Endothelial cell of umbilical vein (primary cell): Measurements from ENCODE around the gene CTBP2. TPM values are rescaled to one million over a fixed set of nuclear protein-coding genes. Genes with fewer than 3 reads are reported as not detected.

Experiments used
- BruUV-seq: library from RNA; stranded (reverse); fragments of 400-500 nt; replicated peaks from 2 replicates; lab custom pipeline; 2021; lab: Mats Ljungman, UMichigan
- CTCF ChIA-PET: fragments of 300-600, 350-600 bp; sonication (Branson Sonifier 250); formaldehyde crosslinking; loops from one replicate; lab custom pipeline; 2021; ENCODE audit warnings: antibody characterized with exemption, inconsistent platforms; lab: Charles Lee
- POLR2A ChIA-PET: fragments of 300-600, 350-600 bp; sonication (Branson Sonifier 250); formaldehyde crosslinking; loops from one replicate; lab custom pipeline; 2021; ENCODE audit warnings: antibody characterized with exemption, inconsistent platforms; lab: Charles Lee
- DNase-seq: peaks from one replicate; pipeline ENCODE4 v3.0.0-alpha.2; 2011; ENCODE audit warnings: low read depth, low spot score
- FAIRE-seq: peaks from 2 replicates; lab custom pipeline; 2011; peaks lifted over from hg19 to GRCh38; lab: Jason Lieb, UNC
- H2AFZ ChIP-seq: 2 replicates; pipeline ENCODE4 v1.6.0; 2012; ENCODE audit warnings: low read depth, low read length, control low read depth, inconsistent platforms
- H3K27ac ChIP-seq: 2 replicates; pipeline ENCODE4 v1.5.1; 2011; ENCODE audit warnings: low read depth, mild to moderate bottlenecking, control low read depth, low read length, moderate library complexity; ENCODE audit not compliant: insufficient read depth
- H3K27me3 ChIP-seq, 2 experiments: 2 replicates each; pipeline versions ENCODE4 v1.6.0 to v1.6.1; 2011; ENCODE audit warnings: low read length in 2 of 2, mixed read lengths in 1 of 2; ENCODE audit not compliant: control insufficient read depth in 2 of 2, insufficient read depth in 2 of 2
- H3K36me3 ChIP-seq, 2 experiments: 2 replicates in 1 of 2; 3 replicates in 1 of 2; pipeline ENCODE4 v1.5.1; 2011; ENCODE audit warnings: low read length in 2 of 2, mild to moderate bottlenecking in 1 of 2, moderate library complexity in 1 of 2; ENCODE audit not compliant: control insufficient read depth in 2 of 2, insufficient read depth in 2 of 2; ENCODE audit errors: extremely low read depth in 1 of 2
- H3K4me1 ChIP-seq: 3 replicates; pipeline ENCODE4 v1.5.1; 2011; ENCODE audit warnings: mild to moderate bottlenecking, low read length; ENCODE audit not compliant: control insufficient read depth, insufficient read depth; ENCODE audit errors: extremely low read depth
- H3K4me2 ChIP-seq: 2 replicates; pipeline ENCODE4 v1.6.1; 2011; ENCODE audit warnings: low read length, control low read depth, mixed read lengths; ENCODE audit not compliant: insufficient read depth
- H3K4me3 ChIP-seq, 3 experiments: fragments of 200-600 bp in 1 of 3; sonication (generic), shearing (Covaris generic) in 1 of 3; replicated peaks in 1 of 3; 2 replicates each; pipeline ENCODE4 v1.5.1; 2011 to 2016; ENCODE audit warnings: control low read depth in 3 of 3, low read length in 3 of 3, mild to moderate bottlenecking in 2 of 3, inconsistent platforms in 1 of 3, low read depth in 1 of 3, moderate library complexity in 1 of 3; ENCODE audit not compliant: insufficient read depth in 1 of 3
- H3K79me2 ChIP-seq: 2 replicates; pipeline ENCODE4 v1.6.0; 2012; ENCODE audit warnings: low read length, inconsistent platforms; ENCODE audit not compliant: control insufficient read depth, insufficient read depth
- H3K9ac ChIP-seq: replicated peaks from 2 replicates; pipeline ENCODE3; 2011; ENCODE audit warnings: low read length, control low read depth; ENCODE audit not compliant: insufficient read depth; ENCODE audit errors: extremely low read depth
- H3K9me1 ChIP-seq: replicated peaks from 3 replicates; pipeline ENCODE4 v1.6.0; 2011; ENCODE audit warnings: mild to moderate bottlenecking, low read length; ENCODE audit not compliant: control insufficient read depth, insufficient read depth; ENCODE audit errors: extremely low read depth
- H3K9me3 ChIP-seq: replicated peaks from 2 replicates; pipeline ENCODE4 v1.5.1; 2012; ENCODE audit warnings: low read length, inconsistent platforms; ENCODE audit not compliant: control insufficient read depth, insufficient read depth
- H4K20me1 ChIP-seq: replicated peaks from 2 replicates; pipeline ENCODE3; 2011; ENCODE audit warnings: mild to moderate bottlenecking, low read length; ENCODE audit not compliant: control insufficient read depth, insufficient read depth; ENCODE audit errors: extremely low read depth
- EZH2 ChIP-seq: IDR thresholded peaks from 2 replicates; pipeline ENCODE4 v1.6.1; 2012; ENCODE audit warnings: borderline replicate concordance, low read depth, mild to moderate bottlenecking, moderate library complexity, low read length, inconsistent platforms; ENCODE audit not compliant: severe bottlenecking
- FOS ChIP-seq: IDR thresholded peaks from 2 replicates; pipeline ENCODE4 v1.6.1; 2011; ENCODE audit warnings: mild to moderate bottlenecking, low read length, moderate library complexity, borderline replicate concordance; ENCODE audit not compliant: insufficient read depth
- GATA2 ChIP-seq: IDR thresholded peaks from 2 replicates; pipeline ENCODE4 v1.7.0; 2011; ENCODE audit warnings: low read depth, mild to moderate bottlenecking, moderate library complexity, mixed read lengths, low read length; ENCODE audit not compliant: insufficient read length, insufficient read depth
- JUN ChIP-seq: IDR thresholded peaks from 2 replicates; pipeline ENCODE4 v1.6.1; 2011; ENCODE audit warnings: borderline replicate concordance, low read depth; ENCODE audit not compliant: insufficient read length, insufficient read depth
- MYC ChIP-seq: IDR thresholded peaks from one replicate; pipeline ENCODE4 v1.6.1; 2011; ENCODE audit warnings: mild to moderate bottlenecking, low read depth, low read length
- POLR2A ChIP-seq: IDR thresholded peaks from 2 replicates; pipeline ENCODE4 v1.6.1; 2012; ENCODE audit warnings: low read depth, mild to moderate bottlenecking, control low read depth, low read length
- POLR2AphosphoS5 ChIP-seq: IDR thresholded peaks from 2 replicates; pipeline ENCODE4 v1.6.1; 2012; ENCODE audit warnings: low read depth, mild to moderate bottlenecking, control low read depth, low read length, moderate library complexity; ENCODE audit not compliant: insufficient read depth
- dilution Hi-C: fragments of 300-500 bp; cut with MboI; formaldehyde crosslinking; loops from one replicate; pipeline ENCODE4 v1.15.0; 2019; ENCODE audit warnings: low sequenced_read_pairs; ENCODE audit not compliant: extremely low pct_ligation_motif_present
- intact Hi-C: fragments of 100-400 bp; cut with micrococcal nuclease; formaldehyde crosslinking; loops from one replicate; pipeline ENCODE4 v1.10.0; 2022
- polyA plus RNA-seq, 4 experiments: library from polyadenylated mRNA; depleted of rRNA in 3 of 4; stranded (reverse) in 3 of 4; unstranded in 1 of 4; fragments of >200 nt; gene quantifications; 2 replicates each; pipeline versions ENCODE4 v1.2.1 to v1.2.3, GENCODE V29; 2011 to 2012; ENCODE audit warnings: missing spikeins in 1 of 4
- total RNA-seq: library from RNA; stranded (reverse); gene quantifications from 2 replicates; pipeline ENCODE4 v1.2.3, GENCODE V29; 2021
- TF ChIP-seq, protein P1 (sequence below): IDR thresholded peaks from 2 replicates; pipeline ENCODE4 v1.6.1; 2011; ENCODE audit not compliant: insufficient read depth, insufficient read length
- TF ChIP-seq, protein P2 (sequence below), 2 donors: IDR thresholded peaks; 1 replicate in 1 of 2; 2 replicates in 1 of 2; pipeline ENCODE4 v1.5.1; 2011; ENCODE audit warnings: low read length in 2 of 2, mild to moderate bottlenecking in 2 of 2, moderate library complexity in 2 of 2, control low read depth in 1 of 2, inconsistent platforms in 1 of 2, low read depth in 1 of 2; ENCODE audit not compliant: insufficient read depth in 1 of 2; ENCODE audit errors: extremely low read depth in 1 of 2

Gene CTBP2
- total and polyA plus RNA-seq, 2 donors (not counting 3 experiments of a cell fraction or from before 2014, with no cell fraction given) = 118 to 128 TPM

DNA sequence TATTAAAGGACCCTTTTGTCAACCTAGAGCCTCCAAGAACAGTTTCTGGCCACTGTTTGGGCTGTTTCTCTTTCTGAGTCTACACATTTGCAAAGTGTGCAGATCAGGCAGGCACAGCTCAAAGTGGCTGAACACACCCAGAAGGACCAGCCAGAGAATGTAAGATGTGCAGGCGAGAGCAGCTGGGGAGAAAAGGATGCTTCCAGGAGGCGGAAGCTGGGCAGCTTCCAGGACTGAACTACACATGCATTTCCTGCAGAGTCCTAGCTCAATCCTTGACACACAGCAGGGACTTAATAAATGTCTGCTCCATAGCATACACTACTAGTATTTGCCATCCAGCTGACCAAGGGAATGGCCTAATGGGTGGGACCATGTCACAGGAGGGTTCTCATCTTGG, 70.9 kb downstream of the CTBP2 start:
- Histone ChIP-seq H3K9me3 (no peaks in the 10 kb centered on the region), H3K79me2 (peaks cover 77% of the 10 kb centered on the region), H3K27ac (no peak overlapping the region), H3K27me3 (no peaks in the 10 kb centered on the region), H3K36me3 (peaks cover 2 to 19% of the 10 kb centered on the region in 2 experiments), H3K9me1 (no peaks in the 10 kb centered on the region), H3K4me3 (no peak overlapping the region), H4K20me1 (no peaks in the 10 kb centered on the region), H3K9ac (no peak overlapping the region), H3K4me1 (peaks cover 21% of the 10 kb centered on the region), H2AFZ (no peak overlapping the region), H3K4me2 (no peak overlapping the region)
- DNase-seq = no peak
- intact Hi-C loops = no loop called here
- ChIA-PET POLR2A (no interaction called here), CTCF (interaction anchor here (1.3 to 3.6 kb wide), 3 partner anchors 28 to 42 kb away, joined by 3 to 17 read pairs (median 5); no protein-coding TSS in a partner anchor)
- dilution Hi-C loops = no loop called here
- no peak for TF ChIP-seq POLR2AphosphoS5
- FAIRE-seq = no peak
- no TSS peak for BruUV-seq

DNA sequence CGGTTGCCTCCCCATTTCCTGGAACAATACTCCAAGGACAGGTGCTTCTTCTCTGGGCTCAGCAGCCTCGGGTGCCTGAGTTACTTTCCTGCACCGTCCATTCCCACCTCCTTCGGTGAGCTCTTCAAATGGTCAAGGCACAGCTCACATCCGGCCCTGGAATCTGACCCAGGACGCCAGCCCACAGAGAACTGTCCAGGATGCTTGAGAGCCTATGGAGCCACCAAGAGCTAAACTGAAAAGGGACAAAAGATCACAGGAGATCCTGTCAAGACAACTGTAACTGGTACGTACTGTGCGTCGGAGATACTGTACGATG, 72.5 kb downstream of the CTBP2 start:
- POLR2A ChIA-PET = no interaction called here

More for the DNA sequence above, 72.5 kb downstream of the CTBP2 start:
- no peak overlapping the region for H3K9ac ChIP-seq
- no peaks in the 10 kb centered on the region for H3K9me3 ChIP-seq
- CTCF ChIA-PET = no interaction called here
- no TSS peak for BruUV-seq
- no peaks in the 10 kb centered on the region for H3K27me3 ChIP-seq
- TF ChIP-seq, protein P1, sequence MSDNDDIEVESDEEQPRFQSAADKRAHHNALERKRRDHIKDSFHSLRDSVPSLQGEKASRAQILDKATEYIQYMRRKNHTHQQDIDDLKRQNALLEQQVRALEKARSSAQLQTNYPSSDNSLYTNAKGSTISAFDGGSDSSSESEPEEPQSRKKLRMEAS = no peak
- TF ChIP-seq JUN = no peak
- TF ChIP-seq POLR2AphosphoS5 = no peak
- TF ChIP-seq, protein P2, sequence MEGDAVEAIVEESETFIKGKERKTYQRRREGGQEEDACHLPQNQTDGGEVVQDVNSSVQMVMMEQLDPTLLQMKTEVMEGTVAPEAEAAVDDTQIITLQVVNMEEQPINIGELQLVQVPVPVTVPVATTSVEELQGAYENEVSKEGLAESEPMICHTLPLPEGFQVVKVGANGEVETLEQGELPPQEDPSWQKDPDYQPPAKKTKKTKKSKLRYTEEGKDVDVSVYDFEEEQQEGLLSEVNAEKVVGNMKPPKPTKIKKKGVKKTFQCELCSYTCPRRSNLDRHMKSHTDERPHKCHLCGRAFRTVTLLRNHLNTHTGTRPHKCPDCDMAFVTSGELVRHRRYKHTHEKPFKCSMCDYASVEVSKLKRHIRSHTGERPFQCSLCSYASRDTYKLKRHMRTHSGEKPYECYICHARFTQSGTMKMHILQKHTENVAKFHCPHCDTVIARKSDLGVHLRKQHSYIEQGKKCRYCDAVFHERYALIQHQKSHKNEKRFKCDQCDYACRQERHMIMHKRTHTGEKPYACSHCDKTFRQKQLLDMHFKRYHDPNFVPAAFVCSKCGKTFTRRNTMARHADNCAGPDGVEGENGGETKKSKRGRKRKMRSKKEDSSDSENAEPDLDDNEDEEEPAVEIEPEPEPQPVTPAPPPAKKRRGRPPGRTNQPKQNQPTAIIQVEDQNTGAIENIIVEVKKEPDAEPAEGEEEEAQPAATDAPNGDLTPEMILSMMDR (IDR thresholded peaks at IDR 0.05; ENCODE audit: extremely low read depth in 1 of 2, insufficient read depth in 1 of 2, low read depth in 1 of 2, low read length in 2 of 2) = no peak
- TF ChIP-seq FOS = no peak
- no peak for TF ChIP-seq POLR2A
- no peak for TF ChIP-seq GATA2
- TF ChIP-seq MYC = no peak
- no peak for TF ChIP-seq EZH2
- no peak overlapping the region for H2AFZ ChIP-seq
- H3K36me3 ChIP-seq = peaks cover 2 to 19% of the 10 kb centered on the region in 2 experiments
- H3K79me2 ChIP-seq = peaks cover 71% of the 10 kb centered on the region
- intact Hi-C loops (no loop called here), dilution Hi-C loops (no loop called here)
- no peaks in the 10 kb centered on the region for H3K9me1 ChIP-seq
- no peak overlapping the region for H3K27ac ChIP-seq
- peaks cover 32% of the 10 kb centered on the region for H3K4me1 ChIP-seq
- DNase-seq (no peak), FAIRE-seq (no peak)
- H4K20me1 ChIP-seq = no peaks in the 10 kb centered on the region
- H3K4me2 ChIP-seq = no peak overlapping the region
- H3K4me3 ChIP-seq = no peak overlapping the region
